K562 (cell line): Measurements from ENCODE around the gene UQCRH. TPM values are rescaled to one million over a fixed set of nuclear protein-coding genes. Genes with fewer than 3 reads are reported as not detected.
A peak's percentile ranks its signal among the peaks of the same experiment; 100 is the strongest.

Source experiments
- ATF2 ChIP-seq: sonication (generic); formaldehyde crosslinking; IDR thresholded peaks from 2 replicates; pipeline ENCODE4 v1.8.1; 2022; ENCODE audit warnings: missing genetic modification reagents
- BHLHE40 ChIP-seq: IDR thresholded peaks from 2 replicates; pipeline ENCODE4 v1.6.1; 2011; ENCODE audit warnings: low read length, improper control_type of control experiment
- CAMTA2 ChIP-seq: fragments of 250-450 bp; sonication (Bioruptor Pico); conservative IDR thresholded peaks from 2 replicates; pipeline ENCODE4 v1.5.1; 2022
- CREB1 ChIP-seq, 2 experiments: sonication (generic) in 1 of 2; formaldehyde crosslinking in 1 of 2; IDR thresholded peaks; 2 replicates each; pipeline versions ENCODE4 v1.6.1 to v1.8.0; 2012 to 2022; ENCODE audit warnings: inconsistent platforms in 1 of 2, mild to moderate bottlenecking in 1 of 2, missing genetic modification reagents in 1 of 2, moderate library complexity in 1 of 2
- DPF2 ChIP-seq: fragments of 450-650 bp; IDR thresholded peaks from 2 replicates; pipeline ENCODE4 v1.6.1; 2016
- GABPB1 ChIP-seq: sonication (generic); formaldehyde crosslinking; IDR thresholded peaks from 2 replicates; pipeline ENCODE4 v1.8.0; 2022; ENCODE audit warnings: mild to moderate bottlenecking, missing genetic modification reagents
- HMBOX1 ChIP-seq: sonication (generic); IDR thresholded peaks from 2 replicates; pipeline ENCODE4 v1.6.1; 2016
- NCOA1 ChIP-seq: fragments of 450-650 bp; IDR thresholded peaks from 2 replicates; pipeline ENCODE4 v1.6.1; 2016; ENCODE audit warnings: low read depth
- PRMT5 ChIP-seq: sonication (generic); formaldehyde crosslinking; IDR thresholded peaks from 2 replicates; pipeline ENCODE4 v1.5.0; 2020; ENCODE audit warnings: missing genetic modification reagents
- THAP7 ChIP-seq: fragments of 250-450 bp; sonication (Bioruptor Pico); IDR thresholded peaks from 2 replicates; pipeline ENCODE4 v1.5.0; 2021
- THRB ChIP-seq: fragments of 450-650 bp; formaldehyde crosslinking; conservative IDR thresholded peaks from 2 replicates; pipeline ENCODE4 v1.4.0; 2022; ENCODE audit warnings: mild to moderate bottlenecking, missing genetic modification characterization
- YBX1 ChIP-seq: fragments of 450-650 bp; IDR thresholded peaks from 2 replicates; pipeline ENCODE4 v1.7.1; 2016; ENCODE audit warnings: mild to moderate bottlenecking
- ZHX1 ChIP-seq: fragments of 150-350 bp; conservative IDR thresholded peaks from 2 replicates; pipeline ENCODE4 v1.6.1; 2014; ENCODE audit warnings: low read length
- ZNF518B ChIP-seq: fragments of 250-450 bp; sonication (Bioruptor Pico); IDR thresholded peaks from 2 replicates; pipeline ENCODE4 v1.5.0; 2021; ENCODE audit warnings: mild to moderate bottlenecking, moderate library complexity
- polyA plus RNA-seq, 8 experiments: library from polyadenylated mRNA; depleted of rRNA in 4 of 8; stranded (reverse) in 5 of 8; unstranded in 3 of 8; fragments of >200 nt; fragmentation: Nextera tagmentation in 2 of 8; fragmentation: Illumina TruSeq in 1 of 8; extraction: Ambion mirVana in 2 of 8; extraction: Trizol in 1 of 8; gene quantifications; 2 replicates each; pipeline versions ENCODE4 v1.2.1 to v1.2.3, GENCODE V29; 2011 to 2014; ENCODE audit warnings: inconsistent platforms in 1 of 8, missing spikeins in 1 of 8
- total RNA-seq, 7 experiments: library from RNA; depleted of rRNA in 6 of 7; stranded (reverse); fragments of >200 nt in 6 of 7; fragmentation: Illumina TruSeq in 2 of 7; extraction: Trizol in 2 of 7; gene quantifications; 2 replicates each; pipeline versions ENCODE4 v1.2.1 to v1.2.3, GENCODE V29; 2011 to 2021; ENCODE audit warnings: low replicate concordance in 1 of 7

The UQCRH gene
- total and polyA plus RNA-seq, 9 of the 15 experiments (the other 6 are each of a cell fraction or from before 2014, with no cell fraction given) = 1,267 to 5,184 (median 2,410) TPM

GRCh38 chr1:46340404-46341221 lies 37.1 kb downstream of the UQCRH start, which contains the start of gene NSUN4 (continued):
- TF ChIP-seq HMBOX1 (0 out of 2 replicates have a peak, but pooled peaks have one; percentile 9), THRB (CRISPR knock-in tag) (peak; percentile 89), ZNF518B (CRISPR knock-in tag) (no peak), ATF2 (no peak), CREB1 (IDR thresholded peaks at IDR 0.05) (peak; percentile 97), CREB1 (CRISPR knock-in tag; IDR thresholded peaks at IDR 0.05) (peak; percentile 96), YBX1 (no peak), NCOA1 (peak; percentile 99), PRMT5 (CRISPR knock-in tag) (no peak), THAP7 (CRISPR knock-in tag) (peak; percentile 7; the same call in 1 of the 2 replicates), BHLHE40 (peak; percentile 79), CAMTA2 (peak; percentile 77; the same call in 1 of the 2 replicates), ZHX1 (0 out of 2 replicates have a peak, but pooled peaks have one; percentile 30), DPF2 (peak; percentile 66), GABPB1 (CRISPR knock-in tag) (peak; percentile 96)
